ENCODE measurements around the gene LIPI. TPM values are rescaled to one million over a fixed set of nuclear protein-coding genes. Genes with fewer than 3 reads are reported as not detected.
"Not testable (repeated sequence)": the region's sequence is repeated elsewhere in the genome, so short reads cannot be mapped to it uniquely, and the experiment has no call there.

LIPI gene
- total RNA-seq, 4 donors from 2014 or later: 2.1 TPM; not detected in 3

DNA sequence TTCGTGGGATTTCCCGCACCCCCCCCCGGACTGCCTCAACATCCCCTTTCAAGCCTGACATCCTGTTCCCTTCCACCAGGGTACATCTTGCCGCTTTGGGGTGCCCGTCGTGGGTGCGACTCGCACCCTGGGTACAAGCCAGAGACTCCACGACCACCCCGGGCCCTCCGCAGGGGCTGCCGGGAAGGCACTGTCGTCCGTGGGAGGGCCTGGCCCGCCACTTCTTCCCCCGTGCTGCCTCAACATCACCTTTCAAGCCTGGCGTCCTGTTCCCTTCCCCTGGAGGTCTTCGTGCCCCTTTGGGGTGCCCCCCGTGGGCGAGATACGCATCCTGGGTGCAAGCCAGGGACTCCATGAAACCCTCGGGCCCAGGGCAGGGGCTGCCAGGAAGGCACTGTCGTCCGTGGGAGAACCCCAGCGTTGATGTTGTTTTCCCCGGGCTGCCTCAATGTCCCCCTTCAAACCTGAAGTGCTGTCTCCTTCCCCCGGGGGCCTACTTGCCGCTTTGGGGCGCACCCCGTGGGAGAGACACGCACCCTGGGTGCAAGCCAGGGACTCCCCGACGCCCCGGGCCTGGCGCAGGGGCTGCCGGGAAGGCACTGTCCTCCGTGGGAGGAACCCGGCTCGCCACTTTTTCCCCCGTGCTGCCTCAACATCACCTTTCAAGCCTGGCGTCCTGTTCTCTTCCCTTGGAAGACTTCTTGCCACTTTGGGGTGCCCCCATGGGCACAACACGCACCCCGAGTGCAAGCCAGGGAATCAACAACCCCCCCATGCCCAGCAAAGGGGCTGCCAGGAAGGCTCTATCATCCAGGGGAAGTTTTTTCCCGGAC, 138.6 kb downstream of the LIPI start:
- no peaks in the 10 kb centered on the region for H3K27me3 ChIP-seq
- H3K27ac ChIP-seq: no peak overlapping the region
- TF ChIP-seq EP300 (IDR thresholded peaks at IDR 0.05): no peak
- TF ChIP-seq CTCF (IDR thresholded peaks at IDR 0.05): no peak
- no peak for TF ChIP-seq POLR2A (IDR thresholded peaks at IDR 0.05)
- 93% methylated on average over 34 to 43 of the region's 44 CpGs for WGBS, 2 donors
- peaks cover 0 to 11% (median 0%) of the 10 kb centered on the region in 3 donors for H3K36me3 ChIP-seq
- DNase-seq (ENCODE audit: low spot score in 2 of 2): no peak
- peaks cover 0 to 10% (median 0%) of the 10 kb centered on the region in 4 donors for H3K9me3 ChIP-seq
- no peaks in the 10 kb centered on the region for H3K4me1 ChIP-seq
- H3K4me3 ChIP-seq: no peak overlapping the region

GRCh38 chr21:14070968-14071367, 139.8 kb downstream of the LIPI start:
- Histone ChIP-seq H3K9me3 (peaks cover 0 to 7% (median 0%) of the 10 kb centered on the region in 4 donors), H3K4me3 (no peak overlapping the region), H3K4me1 (no peaks in the 10 kb centered on the region), H3K36me3 (peaks cover 0 to 11% (median 0%) of the 10 kb centered on the region in 3 donors), H3K27ac (no peak overlapping the region), H3K27me3 (no peaks in the 10 kb centered on the region)
- TF ChIP-seq EP300 (IDR thresholded peaks at IDR 0.05) (no peak), POLR2A (IDR thresholded peaks at IDR 0.05) (no peak), CTCF (IDR thresholded peaks at IDR 0.05) (no peak)
- 98 to 100% methylated on average over 16 of the region's 16 CpGs for WGBS, 2 donors
- no peak for DNase-seq (ENCODE audit: low spot score in 2 of 2)

GRCh38 chr21:14070049-14070893, 140.5 kb downstream of the LIPI start:
- TF ChIP-seq POLR2A (IDR thresholded peaks at IDR 0.05) (no peak), CTCF (IDR thresholded peaks at IDR 0.05) (no peak), EP300 (IDR thresholded peaks at IDR 0.05) (no peak)
- no peaks in the 10 kb centered on the region for H3K4me1 ChIP-seq
- H3K4me3 ChIP-seq: no peak overlapping the region
- no peak for DNase-seq (ENCODE audit: low spot score in 2 of 2)
- H3K36me3 ChIP-seq: peaks cover 0 to 11% (median 0%) of the 10 kb centered on the region in 3 donors
- H3K27me3 ChIP-seq: no peaks in the 10 kb centered on the region
- no peak overlapping the region for H3K27ac ChIP-seq
- 89 to 92% methylated on average over 46 of the region's 46 CpGs for WGBS, 2 donors
- peaks cover 0 to 7% (median 0%) of the 10 kb centered on the region in 4 donors for H3K9me3 ChIP-seq

- Histone ChIP-seq H3K27ac (no peak overlapping the region), H3K36me3 (peaks cover 0 to 6% (median 0%) of the 10 kb centered on the region in 3 donors), H3K27me3 (no peaks in the 10 kb centered on the region), H3K4me1 (no peaks in the 10 kb centered on the region), H3K9me3 (peaks cover 0 to 14% (median 0%) of the 10 kb centered on the region in 4 donors), H3K4me3 (no peak overlapping the region)
- DNase-seq (ENCODE audit: low spot score in 2 of 2): no peak
- no peak for TF ChIP-seq POLR2A (IDR thresholded peaks at IDR 0.05)
- TF ChIP-seq CTCF (IDR thresholded peaks at IDR 0.05): no peak
- no peak for TF ChIP-seq EP300 (IDR thresholded peaks at IDR 0.05)
- WGBS, 2 donors: 97 to 99% methylated on average over 29 of the region's 29 CpGs
These were observed 146.5 kb downstream of the LIPI start for GRCh38 chr21:14064296-14064645.

- H3K27ac ChIP-seq; H3K36me3 ChIP-seq; H3K27me3 ChIP-seq; H3K4me3 ChIP-seq; H3K4me1 ChIP-seq; DNase-seq (ENCODE audit: low spot score in 2 of 2): not testable (repeated sequence)
- peaks cover 0 to 14% (median 0%) of the 10 kb centered on the region in 4 donors for H3K9me3 ChIP-seq
- 95 to 96% methylated on average over 44 to 47 of the region's 57 CpGs for WGBS, 2 donors
These were observed 147.0 kb downstream of the LIPI start for GRCh38 chr21:14063620-14064295.

GRCh38 chr21:14062684-14063083, 148.1 kb downstream of the LIPI start:
- DNase-seq (ENCODE audit: low spot score in 2 of 2): not testable (repeated sequence)
- WGBS, 2 donors: 100% methylated on average over 3 to 7 of the region's 19 CpGs

GRCh38 chr21:14061820-14062219, 148.9 kb downstream of the LIPI start:
- DNase-seq (ENCODE audit: low spot score in 2 of 2): not testable (repeated sequence)

More at GRCh38 chr21:14062684-14063083, 148.1 kb downstream of the LIPI start:
- H3K4me3 ChIP-seq, H3K36me3 ChIP-seq, H3K27me3 ChIP-seq, H3K4me1 ChIP-seq, H3K27ac ChIP-seq: not testable (repeated sequence)
- peaks cover 0 to 14% (median 0%) of the 10 kb centered on the region in 4 donors for H3K9me3 ChIP-seq

More at GRCh38 chr21:14061820-14062219, 148.9 kb downstream of the LIPI start:
- H3K9me3 ChIP-seq: peaks cover 0 to 14% (median 0%) of the 10 kb centered on the region in 4 donors
- not testable (repeated sequence) for H3K4me1 ChIP-seq, H3K27ac ChIP-seq, H3K4me3 ChIP-seq, H3K36me3 ChIP-seq, H3K27me3 ChIP-seq
- WGBS, 2 donors: 97 to 99% methylated on average over 9 to 10 of the region's 10 CpGs
